Measurements from ENCODE around the gene MRTFB. TPM values are rescaled to one million over a fixed set of nuclear protein-coding genes. Genes with fewer than 3 reads are reported as not detected.

The MRTFB gene
- total and polyA plus RNA-seq, 2 of the 13 experiments (the other 11 are each of a cell fraction or from before 2014, with no cell fraction given) = 11.4 to 14.0 TPM

- TF ChIP-seq, protein P1, sequence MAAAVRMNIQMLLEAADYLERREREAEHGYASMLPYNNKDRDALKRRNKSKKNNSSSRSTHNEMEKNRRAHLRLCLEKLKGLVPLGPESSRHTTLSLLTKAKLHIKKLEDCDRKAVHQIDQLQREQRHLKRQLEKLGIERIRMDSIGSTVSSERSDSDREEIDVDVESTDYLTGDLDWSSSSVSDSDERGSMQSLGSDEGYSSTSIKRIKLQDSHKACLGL (CRISPR knock-in tag; IDR thresholded peaks at IDR 0.05) = no peak
- TF ChIP-seq ZNF12 (CRISPR knock-in tag; IDR thresholded peaks at IDR 0.05) = no peak
- no peak for TF ChIP-seq CREM (IDR thresholded peaks at IDR 0.05)
- no peak for TF ChIP-seq CREM (CRISPR knock-in tag; IDR thresholded peaks at IDR 0.05)
- TF ChIP-seq ZMYM2 (CRISPR knock-in tag; IDR thresholded peaks at IDR 0.05) = no peak
- no peak for TF ChIP-seq ZBTB43 (CRISPR knock-in tag; conservative IDR thresholded peaks at IDR 0.05)
- TF ChIP-seq FOXP4 (CRISPR knock-in tag; IDR thresholded peaks at IDR 0.05) = no peak
- no peak for TF ChIP-seq PAF1 (CRISPR knock-in tag; IDR thresholded peaks at IDR 0.05)
- no peak for TF ChIP-seq ZNF367 (CRISPR knock-in tag; IDR thresholded peaks at IDR 0.05; ENCODE audit: borderline replicate concordance)
- TF ChIP-seq MIXL1 (CRISPR knock-in tag; IDR thresholded peaks at IDR 0.05) = no peak
- TF ChIP-seq EED (CRISPR knock-in tag; IDR thresholded peaks at IDR 0.05) = no peak
- 0 out of 2 replicates have a peak, but pooled peaks have one; percentile 8 for TF ChIP-seq ZNF558 (CRISPR knock-in tag; IDR thresholded peaks at IDR 0.05; ENCODE audit: borderline replicate concordance)
- no peak; the same call in 1 of the 2 replicates for TF ChIP-seq ATF7-NPFF (CRISPR knock-in tag; IDR thresholded peaks at IDR 0.05; ENCODE audit: low read depth)
- no peak for TF ChIP-seq CHD4 (IDR thresholded peaks at IDR 0.05; ENCODE audit: borderline replicate concordance, low read length)
- TF ChIP-seq HNRNPUL1 (IDR thresholded peaks at IDR 0.05; ENCODE audit: low read depth, low read length) = no peak
- TF ChIP-seq RERE (CRISPR knock-in tag; IDR thresholded peaks at IDR 0.05; ENCODE audit: low read depth) = no peak
- no peak for TF ChIP-seq KLF15 (CRISPR knock-in tag; IDR thresholded peaks at IDR 0.05; ENCODE audit: borderline replicate concordance)
- TF ChIP-seq, protein P2, sequence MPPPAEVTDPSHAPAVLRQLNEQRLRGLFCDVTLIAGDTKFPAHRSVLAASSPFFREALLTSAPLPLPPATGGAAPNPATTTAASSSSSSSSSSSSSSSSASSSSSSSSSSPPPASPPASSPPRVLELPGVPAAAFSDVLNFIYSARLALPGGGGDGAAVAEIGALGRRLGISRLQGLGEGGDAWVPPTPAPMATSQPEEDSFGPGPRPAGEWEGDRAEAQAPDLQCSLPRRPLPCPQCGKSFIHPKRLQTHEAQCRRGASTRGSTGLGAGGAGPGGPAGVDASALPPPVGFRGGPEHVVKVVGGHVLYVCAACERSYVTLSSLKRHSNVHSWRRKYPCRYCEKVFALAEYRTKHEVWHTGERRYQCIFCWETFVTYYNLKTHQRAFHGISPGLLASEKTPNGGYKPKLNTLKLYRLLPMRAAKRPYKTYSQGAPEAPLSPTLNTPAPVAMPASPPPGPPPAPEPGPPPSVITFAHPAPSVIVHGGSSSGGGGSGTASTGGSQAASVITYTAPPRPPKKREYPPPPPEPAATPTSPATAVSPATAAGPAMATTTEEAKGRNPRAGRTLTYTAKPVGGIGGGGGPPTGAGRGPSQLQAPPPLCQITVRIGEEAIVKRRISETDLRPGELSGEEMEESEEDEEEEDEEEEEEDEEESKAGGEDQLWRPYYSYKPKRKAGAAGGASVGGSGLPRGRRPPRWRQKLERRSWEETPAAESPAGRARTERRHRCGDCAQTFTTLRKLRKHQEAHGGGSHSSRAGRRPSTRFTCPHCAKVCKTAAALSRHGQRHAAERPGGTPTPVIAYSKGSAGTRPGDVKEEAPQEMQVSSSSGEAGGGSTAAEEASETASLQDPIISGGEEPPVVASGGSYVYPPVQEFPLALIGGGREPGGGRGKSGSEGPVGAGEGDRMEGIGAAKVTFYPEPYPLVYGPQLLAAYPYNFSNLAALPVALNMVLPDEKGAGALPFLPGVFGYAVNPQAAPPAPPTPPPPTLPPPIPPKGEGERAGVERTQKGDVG (CRISPR knock-in tag; IDR thresholded peaks at IDR 0.05; ENCODE audit: borderline replicate concordance) = no peak
These were observed 230.9 kb downstream of the MRTFB start (continued) for GRCh38 chr16:14302031-14302398.

Measured in HepG2 (cell line).